HCT116 (cell line): Measurements from ENCODE around the gene INPP5D. TPM values are rescaled to one million over a fixed set of nuclear protein-coding genes. Genes with fewer than 3 reads are reported as not detected.

Experiments used
- ATAC-seq: fragments of 200-7000 bp; cut with Tn5 transposase; 2 replicates; pipeline ENCODE4 v1.9.1; 2020; ENCODE audit warnings: mild to moderate bottlenecking, moderate library complexity
- BruUV-seq: library from RNA; stranded (reverse); fragments of 400-500 nt; replicated peaks from 2 replicates; lab custom pipeline; 2021; lab: Mats Ljungman, UMichigan
- CTCF ChIA-PET: fragments of 300-600 bp; sonication (Branson Sonifier 250); formaldehyde crosslinking; loops from one replicate; lab custom pipeline; 2021; ENCODE audit warnings: antibody characterized with exemption; lab: Charles Lee
- POLR2A ChIA-PET: fragments of 300-600, 350-600 bp; sonication (Branson Sonifier 250); formaldehyde crosslinking; loops from one replicate; lab custom pipeline; 2021; ENCODE audit warnings: antibody characterized with exemption; lab: Charles Lee
- RAD21 ChIA-PET, 2 experiments: fragments of 300-600 bp; sonication (Branson Sonifier 250); formaldehyde crosslinking; loops; one replicate each; lab custom pipeline; 2023; ENCODE audit warnings: low total read pairs in 2 of 2; ENCODE audit not compliant: uncharacterized antibody in 2 of 2, unreplicated experiment in 2 of 2, low non-redundant PET in 1 of 2; lab: Charles Lee
- DNase-seq: peaks from one replicate; pipeline ENCODE4 v3.0.0-alpha.2; 2010; ENCODE audit warnings: low read depth, low spot score
- H2AFZ ChIP-seq: fragments of 200-600 bp; shearing (Covaris generic), sonication (generic); 2 replicates; pipeline ENCODE4 v1.6.1; 2017; ENCODE audit warnings: low read depth, mixed run types, mixed read lengths, antibody characterized with exemption, low read length; ENCODE audit not compliant: poor library complexity, severe bottlenecking
- H3K27ac ChIP-seq: 2 replicates; pipeline ENCODE4 v1.5.1; 2012; ENCODE audit warnings: low read depth, low read length
- H3K27me3 ChIP-seq: fragments of 200-600 bp; sonication (generic); 2 replicates; pipeline ENCODE4 v1.6.1; 2016; ENCODE audit warnings: mixed run types, low read length, mixed read lengths; ENCODE audit not compliant: insufficient read depth
- H3K36me3 ChIP-seq, 2 experiments: fragments of 200-500 bp in 1 of 2; fragments of 200-600 bp in 1 of 2; sonication (Bioruptor generic) in 1 of 2; sonication (generic) in 1 of 2; 2 replicates each; pipeline versions ENCODE4 v1.5.1 to v1.6.1; 2014 to 2016; ENCODE audit warnings: low read length in 2 of 2, inconsistent platforms in 1 of 2, mixed read lengths in 1 of 2, mixed run types in 1 of 2; ENCODE audit not compliant: insufficient read depth in 2 of 2, control insufficient read depth in 1 of 2
- H3K4me1 ChIP-seq, 2 experiments: fragments of 200-600 bp in 1 of 2; sonication (generic) in 1 of 2; 2 replicates each; pipeline versions ENCODE4 v1.5.1 to v1.6.1; 2012 to 2017; ENCODE audit warnings: low read length in 2 of 2, inconsistent platforms in 1 of 2, mild to moderate bottlenecking in 1 of 2, mixed read lengths in 1 of 2, mixed run types in 1 of 2, moderate library complexity in 1 of 2; ENCODE audit not compliant: insufficient read depth in 2 of 2, control insufficient read depth in 1 of 2
- H3K4me2 ChIP-seq: fragments of 200-600 bp; sonication (generic); 2 replicates; pipeline ENCODE4 v1.6.1; 2017; ENCODE audit warnings: mixed run types, low read length, mixed read lengths
- H3K4me3 ChIP-seq, 2 experiments: fragments of 200-600 bp in 1 of 2; sonication (generic) in 1 of 2; replicated peaks in 1 of 2; 2 replicates each; pipeline ENCODE4 v1.5.1; 2011 to 2016; ENCODE audit warnings: low read length in 2 of 2, control low read depth in 1 of 2, low read depth in 1 of 2, mild to moderate bottlenecking in 1 of 2, mixed read lengths in 1 of 2, mixed run types in 1 of 2
- H3K79me2 ChIP-seq: fragments of 200-600 bp; sonication (generic); 2 replicates; pipeline ENCODE4 v1.6.1; 2017; ENCODE audit warnings: mild to moderate bottlenecking, mixed run types, low read length, moderate library complexity, mixed read lengths; ENCODE audit not compliant: insufficient read depth
- H3K9ac ChIP-seq: fragments of 200-600 bp; sonication (generic); 2 replicates; pipeline ENCODE4 v1.6.1; 2016; ENCODE audit warnings: low read length, mixed read lengths
- H3K9me2 ChIP-seq: fragments of 200-600 bp; sonication (generic), shearing (Covaris generic); 2 replicates; pipeline ENCODE4 v1.6.1; 2017; ENCODE audit warnings: mixed run types, mild to moderate bottlenecking, moderate library complexity; ENCODE audit not compliant: insufficient read depth
- H3K9me3 ChIP-seq, 2 experiments: fragments of 200-500 bp in 1 of 2; fragments of 200-600 bp in 1 of 2; sonication (Bioruptor generic) in 1 of 2; sonication (generic) in 1 of 2; 2 replicates each; pipeline ENCODE4 v1.6.1; 2014 to 2017; ENCODE audit warnings: low read length in 2 of 2, mixed read lengths in 2 of 2, inconsistent platforms in 1 of 2, low read depth in 1 of 2, mild to moderate bottlenecking in 1 of 2, mixed run types in 1 of 2, moderate library complexity in 1 of 2; ENCODE audit not compliant: control insufficient read depth in 1 of 2, insufficient read depth in 1 of 2
- H4K20me1 ChIP-seq: fragments of 200-600 bp; sonication (generic), shearing (Covaris generic); 2 replicates; pipeline ENCODE4 v1.6.1; 2017; ENCODE audit warnings: mixed run types, mild to moderate bottlenecking, moderate library complexity; ENCODE audit not compliant: insufficient read depth
- CBX3 ChIP-seq: IDR thresholded peaks from 2 replicates; pipeline ENCODE4 v1.6.1; 2012; ENCODE audit warnings: low read depth
- CEBPB ChIP-seq: IDR thresholded peaks from 2 replicates; pipeline ENCODE4 v1.6.1; 2012; ENCODE audit warnings: low read depth
- EGR1 ChIP-seq: IDR thresholded peaks from 2 replicates; pipeline ENCODE4 v1.6.1; 2012; ENCODE audit warnings: low read depth
- ELF1 ChIP-seq: IDR thresholded peaks from 2 replicates; pipeline ENCODE4 v1.6.1; 2012; ENCODE audit warnings: low read depth, borderline replicate concordance
- EZH2 ChIP-seq: fragments of 200-600 bp; sonication (generic); IDR thresholded peaks from 2 replicates; pipeline ENCODE4 v1.6.1; 2017; ENCODE audit warnings: antibody characterized with exemption, mixed run types
- EZH2phosphoT487 ChIP-seq: fragments of 200-600 bp; IDR thresholded peaks from 2 replicates; pipeline ENCODE4 v1.6.1; 2018; ENCODE audit warnings: antibody characterized with exemption, borderline replicate concordance
- JUND ChIP-seq: IDR thresholded peaks from 2 replicates; pipeline ENCODE4 v1.6.1; 2012
- POLR2A ChIP-seq: IDR thresholded peaks from 2 replicates; pipeline ENCODE4 v1.7.0; 2011; ENCODE audit warnings: borderline replicate concordance; ENCODE audit not compliant: insufficient read depth, insufficient read length; ENCODE audit errors: extremely low read depth
- POLR2AphosphoS5 ChIP-seq: IDR thresholded peaks from 2 replicates; pipeline ENCODE4 v1.6.1; 2011; ENCODE audit warnings: mild to moderate bottlenecking, low read depth, low read length, moderate library complexity
- TCF7L2 ChIP-seq: IDR thresholded peaks from 2 replicates; pipeline ENCODE4 v1.7.0; 2011; ENCODE audit warnings: borderline replicate concordance, inconsistent platforms; ENCODE audit not compliant: insufficient read depth, insufficient read length; ENCODE audit errors: extremely low read depth
- YY1 ChIP-seq: IDR thresholded peaks from 2 replicates; pipeline ENCODE4 v1.6.1; 2011; ENCODE audit warnings: low read length, low read depth, moderate library complexity, mild to moderate bottlenecking; ENCODE audit not compliant: insufficient replicate concordance; ENCODE audit errors: extremely low read depth
- ZFX ChIP-seq: fragments of 450-650 bp; IDR thresholded peaks from 2 replicates; pipeline ENCODE4 v1.6.1; 2017
- ZNF274 ChIP-seq: fragments of 200-500 bp; sonication (Bioruptor generic); IDR thresholded peaks from 2 replicates; pipeline ENCODE4 v1.6.1; 2014; ENCODE audit warnings: mild to moderate bottlenecking, low read depth, low read length, inconsistent platforms
- intact Hi-C: fragments of 100-400 bp; cut with micrococcal nuclease; formaldehyde crosslinking; loops from 2 replicates; pipeline ENCODE4 v1.10.0; 2022
- total RNA-seq: library from RNA; stranded (reverse); gene quantifications from one replicate; pipeline ENCODE4 v1.2.1, GENCODE V29; 2021; ENCODE audit not compliant: unreplicated experiment
- TF ChIP-seq, protein P1 (sequence below): IDR thresholded peaks from 2 replicates; pipeline ENCODE4 v1.6.1; 2012
- TF ChIP-seq, protein P2 (sequence below): IDR thresholded peaks from 2 replicates; pipeline ENCODE4 v1.6.1; 2011; ENCODE audit warnings: mild to moderate bottlenecking, low read length, moderate library complexity; ENCODE audit not compliant: insufficient replicate concordance; ENCODE audit errors: extremely low read depth
- TF ChIP-seq, protein P3 (sequence below), 3 experiments: fragments of 200-600 bp in 1 of 3; sonication (generic) in 1 of 3; IDR thresholded peaks in 2 of 3; conservative IDR thresholded peaks in 1 of 3; 2 replicates each; pipeline ENCODE4 v1.5.1; 2012 to 2017; ENCODE audit warnings: low read depth in 2 of 3, low read length in 2 of 3, antibody characterized with exemption in 1 of 3, borderline replicate concordance in 1 of 3, control low read depth in 1 of 3, mild to moderate bottlenecking in 1 of 3, mixed read lengths in 1 of 3, mixed run types in 1 of 3, moderate library complexity in 1 of 3; ENCODE audit not compliant: insufficient read depth in 1 of 3

The INPP5D gene
- total RNA-seq, 1 experiment from 2014 or later: 1.8 TPM

DNA sequence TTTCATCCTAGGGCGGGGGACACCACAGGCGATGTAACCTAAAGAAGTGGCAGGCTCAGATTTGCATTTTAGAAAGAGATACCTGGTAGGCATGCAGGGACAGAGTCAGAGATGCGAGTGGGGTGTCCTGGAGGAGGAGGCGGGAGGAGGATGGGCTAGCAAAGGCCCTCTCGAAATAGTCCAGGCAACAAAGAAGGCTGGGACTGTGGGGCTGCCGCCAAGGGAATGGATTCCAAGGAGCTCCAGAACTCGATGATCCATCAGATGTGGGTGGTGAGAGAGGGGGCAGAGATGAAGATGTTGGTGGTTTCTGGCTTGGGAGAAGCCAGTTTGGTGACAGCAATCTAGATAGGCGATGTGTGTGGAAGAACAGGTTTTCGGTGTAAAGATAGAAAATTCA, 12.5 kb upstream of the INPP5D start:
- H2AFZ ChIP-seq: no peak overlapping the region
- no peaks in the 10 kb centered on the region for H3K27me3 ChIP-seq
- ATAC-seq: no peak
- no peak overlapping the region for H3K4me3 ChIP-seq
- H3K4me1 ChIP-seq: peaks cover 0 to 14% of the 10 kb centered on the region in 2 experiments; a peak in 2 of 4 replicates
- POLR2A ChIA-PET: interaction anchor here (0.7 kb wide), 1 partner anchor 138 kb away, joined by 3 read pairs; no protein-coding TSS in a partner anchor
- no peaks in the 10 kb centered on the region for H3K9me3 ChIP-seq
- TF ChIP-seq, protein P1, sequence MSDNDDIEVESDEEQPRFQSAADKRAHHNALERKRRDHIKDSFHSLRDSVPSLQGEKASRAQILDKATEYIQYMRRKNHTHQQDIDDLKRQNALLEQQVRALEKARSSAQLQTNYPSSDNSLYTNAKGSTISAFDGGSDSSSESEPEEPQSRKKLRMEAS: no peak
- no peak for TF ChIP-seq EGR1
- no peak for TF ChIP-seq EZH2
- TF ChIP-seq ZNF274: no peak
- TF ChIP-seq TCF7L2: no peak
- no peak for TF ChIP-seq CEBPB
- TF ChIP-seq, all 23 proteins: peak for 0
- intact Hi-C loops: no loop called here
- ChIA-PET RAD21 (no interaction called here), CTCF (no interaction called here)
- Histone ChIP-seq H3K36me3 (no peaks in the 10 kb centered on the region), H4K20me1 (no peaks in the 10 kb centered on the region), H3K79me2 (no peaks in the 10 kb centered on the region), H3K27ac (no peak overlapping the region), H3K9ac (no peak overlapping the region), H3K4me2 (no peak overlapping the region), H3K9me2 (no peaks in the 10 kb centered on the region)
- DNase-seq: no peak
- no TSS peak for BruUV-seq

DNA sequence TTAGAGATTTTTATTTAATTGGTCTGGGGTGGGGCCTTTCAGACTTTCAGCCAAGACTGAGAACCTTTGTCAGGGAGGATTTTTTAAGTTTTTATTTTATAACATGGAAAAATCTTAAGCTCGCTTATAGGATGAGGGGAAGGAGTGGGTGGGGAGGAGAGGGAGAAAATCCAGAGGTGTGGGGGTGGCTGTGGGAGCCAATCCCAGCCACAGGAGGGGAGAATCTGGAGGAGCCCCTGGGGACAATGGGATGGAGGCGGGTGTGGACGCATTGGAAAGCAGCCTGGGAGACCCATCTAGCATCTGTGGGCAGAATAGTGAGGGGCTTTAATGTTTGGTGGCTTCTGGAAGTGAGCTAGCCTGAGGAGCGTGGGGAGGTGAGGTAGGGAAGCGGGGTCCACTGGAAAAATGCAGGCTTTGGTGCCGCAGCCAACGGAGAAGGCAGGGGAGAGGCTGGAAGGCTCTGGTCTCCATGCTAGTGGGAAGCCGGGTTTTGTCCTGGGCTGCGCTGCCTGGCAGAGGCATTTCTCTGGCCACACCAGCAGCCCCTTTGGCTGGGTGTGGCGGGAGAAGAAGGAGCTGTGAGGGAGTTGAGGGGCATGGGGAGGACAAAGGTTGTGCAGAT, 11.5 kb upstream of the INPP5D start:
- DNase-seq: no peak
- no peak overlapping the region for H3K27ac ChIP-seq
- H3K36me3 ChIP-seq: no peaks in the 10 kb centered on the region
- H2AFZ ChIP-seq: no peak overlapping the region
- H4K20me1 ChIP-seq: no peaks in the 10 kb centered on the region
- ChIA-PET RAD21 (no interaction called here), CTCF (no interaction called here), POLR2A (no interaction called here)
- H3K4me2 ChIP-seq: no peak overlapping the region
- H3K9me2 ChIP-seq: no peaks in the 10 kb centered on the region
- H3K79me2 ChIP-seq: no peaks in the 10 kb centered on the region
- no TSS peak for BruUV-seq
- peaks cover under 1 to 16% of the 10 kb centered on the region in 2 experiments; a peak in 2 of 4 replicates for H3K4me1 ChIP-seq
- no peaks in the 10 kb centered on the region for H3K27me3 ChIP-seq
- ATAC-seq: no peak
- H3K9me3 ChIP-seq: no peaks in the 10 kb centered on the region
- no peak overlapping the region for H3K9ac ChIP-seq
- H3K4me3 ChIP-seq: no peak overlapping the region
- intact Hi-C loops: no loop called here
- TF ChIP-seq, protein P2, sequence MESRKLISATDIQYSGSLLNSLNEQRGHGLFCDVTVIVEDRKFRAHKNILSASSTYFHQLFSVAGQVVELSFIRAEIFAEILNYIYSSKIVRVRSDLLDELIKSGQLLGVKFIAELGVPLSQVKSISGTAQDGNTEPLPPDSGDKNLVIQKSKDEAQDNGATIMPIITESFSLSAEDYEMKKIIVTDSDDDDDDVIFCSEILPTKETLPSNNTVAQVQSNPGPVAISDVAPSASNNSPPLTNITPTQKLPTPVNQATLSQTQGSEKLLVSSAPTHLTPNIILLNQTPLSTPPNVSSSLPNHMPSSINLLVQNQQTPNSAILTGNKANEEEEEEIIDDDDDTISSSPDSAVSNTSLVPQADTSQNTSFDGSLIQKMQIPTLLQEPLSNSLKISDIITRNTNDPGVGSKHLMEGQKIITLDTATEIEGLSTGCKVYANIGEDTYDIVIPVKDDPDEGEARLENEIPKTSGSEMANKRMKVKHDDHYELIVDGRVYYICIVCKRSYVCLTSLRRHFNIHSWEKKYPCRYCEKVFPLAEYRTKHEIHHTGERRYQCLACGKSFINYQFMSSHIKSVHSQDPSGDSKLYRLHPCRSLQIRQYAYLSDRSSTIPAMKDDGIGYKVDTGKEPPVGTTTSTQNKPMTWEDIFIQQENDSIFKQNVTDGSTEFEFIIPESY: no peak
- TF ChIP-seq JUND (no peak), ELF1 (no peak), EZH2phosphoT487 (no peak), EZH2 (no peak), POLR2AphosphoS5 (no peak), CBX3 (no peak), YY1 (no peak), POLR2A (no peak), EGR1 (no peak), ZFX (no peak)
- TF ChIP-seq, protein P1: no peak
- TF ChIP-seq, protein P3, sequence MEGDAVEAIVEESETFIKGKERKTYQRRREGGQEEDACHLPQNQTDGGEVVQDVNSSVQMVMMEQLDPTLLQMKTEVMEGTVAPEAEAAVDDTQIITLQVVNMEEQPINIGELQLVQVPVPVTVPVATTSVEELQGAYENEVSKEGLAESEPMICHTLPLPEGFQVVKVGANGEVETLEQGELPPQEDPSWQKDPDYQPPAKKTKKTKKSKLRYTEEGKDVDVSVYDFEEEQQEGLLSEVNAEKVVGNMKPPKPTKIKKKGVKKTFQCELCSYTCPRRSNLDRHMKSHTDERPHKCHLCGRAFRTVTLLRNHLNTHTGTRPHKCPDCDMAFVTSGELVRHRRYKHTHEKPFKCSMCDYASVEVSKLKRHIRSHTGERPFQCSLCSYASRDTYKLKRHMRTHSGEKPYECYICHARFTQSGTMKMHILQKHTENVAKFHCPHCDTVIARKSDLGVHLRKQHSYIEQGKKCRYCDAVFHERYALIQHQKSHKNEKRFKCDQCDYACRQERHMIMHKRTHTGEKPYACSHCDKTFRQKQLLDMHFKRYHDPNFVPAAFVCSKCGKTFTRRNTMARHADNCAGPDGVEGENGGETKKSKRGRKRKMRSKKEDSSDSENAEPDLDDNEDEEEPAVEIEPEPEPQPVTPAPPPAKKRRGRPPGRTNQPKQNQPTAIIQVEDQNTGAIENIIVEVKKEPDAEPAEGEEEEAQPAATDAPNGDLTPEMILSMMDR (IDR thresholded peaks at IDR 0.05 in 2 of 3, conservative IDR thresholded peaks at IDR 0.05 in 1 of 3; ENCODE audit: borderline replicate concordance in 1 of 3, insufficient read depth in 1 of 3, low read depth in 2 of 3, low read length in 2 of 3): no peak
